GM21825 (cell line): ENCODE data around the gene NEK8.
"Not testable (repeated sequence)": the region's sequence is repeated elsewhere in the genome, so short reads cannot be mapped to it uniquely, and the experiment has no call there.

Experiments used
- ATAC-seq: cut with Tn5 transposase; IDR thresholded peaks from one replicate; pipeline ENCODE4 v1.9.1; 2021; ENCODE audit warnings: mild to moderate bottlenecking, moderate library complexity; ENCODE audit not compliant: unreplicated experiment

NEK8 gene

GRCh38 chr17:28707339-28707720 is 21.3 kb upstream of the NEK8 start:
- no peak for ATAC-seq

- peak; percentile 45 for ATAC-seq
Observed at GRCh38 chr17:28710861-28711722, 17.5 kb upstream of the NEK8 start.

GRCh38 chr17:28711723-28712031 is 16.9 kb upstream of the NEK8 start, which contains the start of gene PROCA1:
Gene PROCA1, minus strand, starts transcription at chr17:28711888. Its CDS starts 228 bp downstream, at chr17:28711660.
- ATAC-seq, result peak; percentile 14

GRCh38 chr17:28712032-28712704 is 16.4 kb upstream of the NEK8 start:
- no peak for ATAC-seq

- no peak for ATAC-seq
Observed at GRCh38 chr17:28712705-28713415, 15.7 kb upstream of the NEK8 start.

GRCh38 chr17:28714281-28714680 is 14.3 kb upstream of the NEK8 start:
- ATAC-seq, result no peak

GRCh38 chr17:28715217-28715616 is 13.4 kb upstream of the NEK8 start:
- ATAC-seq, result no peak

GRCh38 chr17:28716740-28717577 is 11.6 kb upstream of the NEK8 start:
- ATAC-seq, result no peak

GRCh38 chr17:28717578-28718332 is 10.8 kb upstream of the NEK8 start, which contains the start of gene RAB34:
Gene RAB34, minus strand, starts transcription at chr17:28717868. Its CDS starts 602 bp downstream, at chr17:28717266.
- ATAC-seq, result no peak

GRCh38 chr17:28718333-28719020 is 10.1 kb upstream of the NEK8 start:
- ATAC-seq, result no peak

GRCh38 chr17:28719021-28719433 is 9.6 kb upstream of the NEK8 start:
- no peak for ATAC-seq

GRCh38 chr17:28720247-28720996 is 8.2 kb upstream of the NEK8 start:
- ATAC-seq, result no peak

- ATAC-seq, result not testable (repeated sequence)
Observed at GRCh38 chr17:28720997-28721329, 7.6 kb upstream of the NEK8 start.

- ATAC-seq, result no peak
Observed at GRCh38 chr17:28722417-28723158, 6.0 kb upstream of the NEK8 start.

- no peak for ATAC-seq
Observed at GRCh38 chr17:28723159-28723835, 5.3 kb upstream of the NEK8 start.

GRCh38 chr17:28723836-28724499 is 4.6 kb upstream of the NEK8 start:
- ATAC-seq, result not testable (repeated sequence)
